Activated CD8-positive, alpha-beta T cell treated with anti-CD3 and anti-CD28 coated beads, Interleukin-2, amount 10 ng/mL, durations not matched to agents 7 days and 5 days (primary cell): ENCODE measurements around the gene PARD3B. TPM values are rescaled to one million over a fixed set of nuclear protein-coding genes. Genes with fewer than 3 reads are reported as not detected.

ENCODE experiments used
- ATAC-seq: fragments of 150-1000 bp; cut with Tn5 transposase; one replicate; pipeline ENCODE4 v1.10.0; 2021; ENCODE audit warnings: moderate library complexity
- CTCF ChIA-PET: fragments of 350-600 bp; sonication (Branson Sonifier 250); formaldehyde crosslinking; loops from one replicate; lab custom pipeline; 2021; ENCODE audit warnings: antibody characterized with exemption; lab: Charles Lee
- POLR2A ChIA-PET: fragments of 350-600 bp; sonication (Branson Sonifier 250); formaldehyde crosslinking; loops from one replicate; lab custom pipeline; 2021; ENCODE audit warnings: antibody characterized with exemption; lab: Charles Lee
- DNase-seq: peaks from one replicate; pipeline ENCODE4 v3.0.0-alpha.2; 2020
- H3K27ac Mint-ChIP-seq: one replicate; pipeline ENCODE4 v1.8.0; 2021; ENCODE audit warnings: mild to moderate bottlenecking, mixed read lengths
- H3K27me3 Mint-ChIP-seq: one replicate; pipeline ENCODE4 v1.8.0; 2021; ENCODE audit warnings: low read depth, mixed read lengths
- H3K36me3 Mint-ChIP-seq: one replicate; pipeline ENCODE4 v1.8.0; 2021; ENCODE audit warnings: low read depth, mixed read lengths
- H3K4me1 Mint-ChIP-seq: one replicate; pipeline ENCODE4 v1.8.0; 2021; ENCODE audit warnings: low read depth, mixed read lengths
- H3K4me3 Mint-ChIP-seq: one replicate; pipeline ENCODE4 v1.8.0; 2021; ENCODE audit warnings: mild to moderate bottlenecking, mixed read lengths
- H3K9me3 Mint-ChIP-seq: one replicate; pipeline ENCODE4 v1.8.0; 2022; ENCODE audit warnings: mixed read lengths; ENCODE audit not compliant: insufficient read depth
- total RNA-seq, 2 experiments: library from RNA; stranded (reverse); gene quantifications; one replicate each; pipeline ENCODE4 v1.2.3, GENCODE V29; 2021

The PARD3B gene
- total RNA-seq, 2 experiments from 2014 or later = 0.76 to 1.0 TPM

GRCh38 chr2:205011031-205011430, 465.8 kb downstream of the PARD3B start:
- H3K27me3 Mint-ChIP-seq = no peaks in the 10 kb centered on the region
- no peak for DNase-seq

GRCh38 chr2:205012961-205013360, 467.7 kb downstream of the PARD3B start:
- Mint-ChIP-seq H3K4me3 (no peak overlapping the region), H3K9me3 (peaks cover under 1% of the 10 kb centered on the region), H3K36me3 (peaks cover under 1% of the 10 kb centered on the region), H3K27me3 (no peaks in the 10 kb centered on the region), H3K4me1 (peaks cover 5% of the 10 kb centered on the region), H3K27ac (no peak overlapping the region)
- ChIA-PET CTCF (no interaction called here), POLR2A (no interaction called here)
- DNase-seq (no peak), ATAC-seq (no peak)

More at GRCh38 chr2:205011031-205011430, 465.8 kb downstream of the PARD3B start:
- peaks cover 17% of the 10 kb centered on the region for H3K36me3 Mint-ChIP-seq
- no peak overlapping the region for H3K4me3 Mint-ChIP-seq
- H3K27ac Mint-ChIP-seq = no peak overlapping the region
- ChIA-PET POLR2A (no interaction called here), CTCF (interaction anchor here (1.0 kb wide), 1 partner anchor 120 kb away, joined by 3 read pairs; no protein-coding TSS in a partner anchor)
- ATAC-seq = no peak
- peaks cover 16% of the 10 kb centered on the region for H3K9me3 Mint-ChIP-seq
- H3K4me1 Mint-ChIP-seq = peaks cover 9% of the 10 kb centered on the region

- Mint-ChIP-seq H3K36me3 (no peaks in the 10 kb centered on the region), H3K9me3 (no peaks in the 10 kb centered on the region), H3K27ac (no peak overlapping the region), H3K27me3 (no peaks in the 10 kb centered on the region), H3K4me1 (peaks cover 5% of the 10 kb centered on the region), H3K4me3 (no peak overlapping the region)
- ChIA-PET CTCF (no interaction called here), POLR2A (no interaction called here)
- ATAC-seq = no peak
- DNase-seq = no peak
Measured at GRCh38 chr2:205013586-205013985, 468.3 kb downstream of the PARD3B start.

GRCh38 chr2:205014201-205014600, 468.9 kb downstream of the PARD3B start:
- POLR2A ChIA-PET = no interaction called here
- Mint-ChIP-seq H3K27ac (no peak overlapping the region), H3K36me3 (no peaks in the 10 kb centered on the region), H3K9me3 (peaks cover 5% of the 10 kb centered on the region), H3K4me1 (peaks cover 5% of the 10 kb centered on the region), H3K27me3 (no peaks in the 10 kb centered on the region), H3K4me3 (no peak overlapping the region)
- CTCF ChIA-PET = no interaction called here
- no peak for ATAC-seq
- no peak for DNase-seq

- Mint-ChIP-seq H3K36me3 (no peaks in the 10 kb centered on the region), H3K4me1 (no peaks in the 10 kb centered on the region), H3K9me3 (peaks cover 5% of the 10 kb centered on the region), H3K4me3 (no peak overlapping the region), H3K27me3 (no peaks in the 10 kb centered on the region), H3K27ac (no peak overlapping the region)
- CTCF ChIA-PET = no interaction called here
- DNase-seq (no peak), ATAC-seq (no peak)
- POLR2A ChIA-PET = no interaction called here
Measured at GRCh38 chr2:205017381-205017780, 472.1 kb downstream of the PARD3B start.

- POLR2A ChIA-PET = no interaction called here
- no peak overlapping the region for H3K27ac Mint-ChIP-seq
- no peak for DNase-seq
- no peaks in the 10 kb centered on the region for H3K36me3 Mint-ChIP-seq
- CTCF ChIA-PET = no interaction called here
- H3K27me3 Mint-ChIP-seq = no peaks in the 10 kb centered on the region
- H3K4me1 Mint-ChIP-seq = no peaks in the 10 kb centered on the region
- ATAC-seq = no peak
- no peak overlapping the region for H3K4me3 Mint-ChIP-seq
- peaks cover 5% of the 10 kb centered on the region for H3K9me3 Mint-ChIP-seq
Measured at GRCh38 chr2:205017912-205018311, 472.6 kb downstream of the PARD3B start.

- DNase-seq (no peak), ATAC-seq (no peak)
- POLR2A ChIA-PET = no interaction called here
- Mint-ChIP-seq H3K9me3 (peaks cover 5% of the 10 kb centered on the region), H3K27me3 (no peaks in the 10 kb centered on the region), H3K27ac (no peak overlapping the region), H3K4me1 (peaks cover 5% of the 10 kb centered on the region), H3K36me3 (no peaks in the 10 kb centered on the region), H3K4me3 (no peak overlapping the region)
- CTCF ChIA-PET = interaction anchor here (0.6 kb wide), 1 partner anchor 340 kb away, joined by 3 read pairs; no protein-coding TSS in a partner anchor
Measured at GRCh38 chr2:205020673-205021072, 475.4 kb downstream of the PARD3B start.

- no peak for ATAC-seq
- CTCF ChIA-PET = no interaction called here
- H3K27ac Mint-ChIP-seq = no peak overlapping the region
Measured at GRCh38 chr2:205022841-205023240, 477.6 kb downstream of the PARD3B start.

GRCh38 chr2:205024822-205025518, 479.7 kb downstream of the PARD3B start:
- DNase-seq (no peak), ATAC-seq (no peak)
- H3K27me3 Mint-ChIP-seq = no peaks in the 10 kb centered on the region
- H3K27ac Mint-ChIP-seq = no peak overlapping the region
- no peaks in the 10 kb centered on the region for H3K36me3 Mint-ChIP-seq
- H3K9me3 Mint-ChIP-seq = no peaks in the 10 kb centered on the region
- peaks cover 26% of the 10 kb centered on the region for H3K4me1 Mint-ChIP-seq
- ChIA-PET POLR2A (no interaction called here), CTCF (no interaction called here)
- no peak overlapping the region for H3K4me3 Mint-ChIP-seq

More at GRCh38 chr2:205022841-205023240, 477.6 kb downstream of the PARD3B start:
- POLR2A ChIA-PET = no interaction called here
- Mint-ChIP-seq H3K4me1 (peaks cover 10% of the 10 kb centered on the region), H3K36me3 (no peaks in the 10 kb centered on the region), H3K9me3 (peaks cover 5% of the 10 kb centered on the region), H3K4me3 (no peak overlapping the region), H3K27me3 (no peaks in the 10 kb centered on the region)
- no peak for DNase-seq

GRCh38 chr2:205025580-205026240, 480.4 kb downstream of the PARD3B start:
- ChIA-PET POLR2A (no interaction called here), CTCF (no interaction called here)
- Mint-ChIP-seq H3K27me3 (no peaks in the 10 kb centered on the region), H3K27ac (no peak overlapping the region), H3K9me3 (no peaks in the 10 kb centered on the region), H3K4me3 (no peak overlapping the region), H3K4me1 (peaks cover 28% of the 10 kb centered on the region), H3K36me3 (no peaks in the 10 kb centered on the region)
- no peak for ATAC-seq
- DNase-seq = no peak

- Mint-ChIP-seq H3K27me3 (no peaks in the 10 kb centered on the region), H3K9me3 (no peaks in the 10 kb centered on the region), H3K36me3 (peaks cover 5% of the 10 kb centered on the region), H3K4me3 (no peak overlapping the region), H3K4me1 (peaks cover 33% of the 10 kb centered on the region), H3K27ac (no peak overlapping the region)
- no peak for DNase-seq
- ChIA-PET POLR2A (no interaction called here), CTCF (no interaction called here)
- ATAC-seq = no peak
Measured at GRCh38 chr2:205030695-205031094, 485.4 kb downstream of the PARD3B start.

GRCh38 chr2:205032093-205032551, 486.8 kb downstream of the PARD3B start:
- ATAC-seq (no peak), DNase-seq (no peak)
- POLR2A ChIA-PET = no interaction called here
- Mint-ChIP-seq H3K4me1 (peaks cover 29% of the 10 kb centered on the region), H3K4me3 (no peak overlapping the region), H3K36me3 (peaks cover 5% of the 10 kb centered on the region), H3K27me3 (no peaks in the 10 kb centered on the region), H3K27ac (no peak overlapping the region), H3K9me3 (no peaks in the 10 kb centered on the region)
- CTCF ChIA-PET = no interaction called here
